ENCODE results near the gene CFD.

GRCh38 chr19:812049-812746, 47.3 kb upstream of the CFD start:
- no peak for TF ChIP-seq CTCF (IDR thresholded peaks at IDR 0.05)
- no peak for TF ChIP-seq POLR2A (IDR thresholded peaks at IDR 0.05)

Measured in heart left ventricle (tissue), 13 donors.